Dermis blood vessel endothelial cell (primary cell): ENCODE data around the gene ISCU. TPM values are rescaled to one million over a fixed set of nuclear protein-coding genes. Genes with fewer than 3 reads are reported as not detected.
"Not testable (repeated sequence)": the region's sequence is repeated elsewhere in the genome, so short reads cannot be mapped to it uniquely, and the experiment has no call there.

Experiments used
- DNase-seq: peaks from one replicate; pipeline ENCODE4 v3.0.0; 2010
- total RNA-seq: library from RNA; depleted of rRNA; stranded (reverse); fragments of >200 nt; gene quantifications from 2 replicates; pipeline ENCODE4 v1.2.3, GENCODE V29; 2014

Gene ISCU
- total RNA-seq, 1 donor from 2014 or later: 96.5 TPM

GRCh38 chr12:108547686-108548085, 14.7 kb upstream of the ISCU start:
- DNase-seq: no peak

- DNase-seq: no peak
Observed at GRCh38 chr12:108548954-108549521, 13.4 kb upstream of the ISCU start.

GRCh38 chr12:108551535-108551934, 10.9 kb upstream of the ISCU start:
- no peak for DNase-seq

DNA sequence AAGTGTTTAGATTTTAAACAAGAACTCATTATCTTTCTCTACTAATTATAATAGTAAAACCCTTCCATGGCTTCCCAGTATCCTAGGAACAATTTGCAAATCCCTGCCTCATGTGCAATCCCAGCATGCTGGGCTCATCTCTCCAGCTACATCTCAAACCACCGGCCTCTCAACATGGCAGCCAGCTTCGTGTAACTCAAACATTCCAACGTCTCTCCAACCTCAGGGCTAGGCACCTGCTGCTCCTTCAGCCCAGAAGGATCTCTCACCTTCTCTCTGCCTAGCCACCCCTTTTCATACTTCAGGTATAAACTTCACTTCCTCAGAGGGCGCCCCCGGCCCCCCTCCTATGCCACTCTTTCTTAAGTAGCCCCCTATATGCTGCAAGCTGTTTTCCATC, 8.6 kb upstream of the ISCU start:
- DNase-seq: no peak

DNA sequence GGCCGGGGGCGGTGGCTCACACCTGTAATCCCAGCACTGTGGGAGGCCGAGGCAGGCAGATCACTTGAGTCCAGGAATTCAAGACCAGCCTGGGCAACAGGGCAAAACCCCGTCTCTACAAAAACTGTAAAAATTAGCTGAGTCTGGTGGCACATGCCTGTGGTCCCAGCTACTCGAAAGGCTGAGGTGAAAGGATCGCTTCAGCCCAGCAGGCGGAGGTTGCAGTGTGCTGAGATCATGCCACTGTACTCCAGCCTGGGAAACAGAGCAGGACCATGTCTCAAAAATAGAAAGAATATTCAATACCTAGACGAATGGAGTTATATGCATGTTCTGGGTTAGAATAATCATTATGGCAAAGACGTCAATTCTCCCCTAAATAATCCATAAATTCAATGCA, 7.0 kb upstream of the ISCU start:
- not testable (repeated sequence) for DNase-seq

GRCh38 chr12:108559007-108559655, 3.3 kb upstream of the ISCU start:
- DNase-seq: no peak

DNA sequence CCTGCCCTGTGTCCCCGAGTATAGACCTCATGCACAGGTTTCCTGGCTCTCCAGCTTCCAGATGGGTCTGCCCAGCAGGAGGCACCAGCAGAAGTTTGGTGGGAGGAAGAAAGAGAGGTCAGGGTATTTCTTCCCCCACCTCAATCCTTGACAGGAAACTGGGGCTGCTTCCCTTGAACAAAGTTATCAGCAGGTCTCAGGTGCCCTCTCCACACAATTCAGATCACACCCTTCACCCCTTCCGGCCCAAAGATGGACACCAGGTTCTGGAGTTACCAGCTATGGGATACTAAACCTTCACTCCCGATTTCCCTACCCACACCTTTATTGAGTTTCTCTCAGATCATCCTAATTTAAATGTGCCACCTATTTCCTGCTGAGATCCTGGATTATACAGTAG, 2.6 kb upstream of the ISCU start:
- no peak for DNase-seq

DNA sequence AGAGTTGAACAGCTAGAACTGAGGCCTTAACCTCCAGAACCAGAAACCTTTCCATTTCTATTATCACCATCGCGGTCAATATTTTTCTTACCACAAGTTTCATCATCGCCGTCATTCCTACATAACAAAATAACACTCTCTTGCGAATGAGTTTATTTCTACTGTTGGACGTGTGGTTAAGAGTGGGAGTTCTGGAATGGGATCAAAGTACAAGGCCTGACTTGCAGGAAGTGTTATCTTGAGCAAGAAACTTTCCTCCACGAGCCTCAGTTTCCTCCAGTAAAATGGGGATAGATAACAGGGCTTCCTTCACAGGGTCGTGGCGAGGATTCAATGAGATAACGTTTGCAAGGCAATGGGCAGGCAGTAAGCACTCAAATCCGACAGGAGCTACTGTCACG, 2.1 kb upstream of the ISCU start:
- peak; percentile 34 for DNase-seq

DNA sequence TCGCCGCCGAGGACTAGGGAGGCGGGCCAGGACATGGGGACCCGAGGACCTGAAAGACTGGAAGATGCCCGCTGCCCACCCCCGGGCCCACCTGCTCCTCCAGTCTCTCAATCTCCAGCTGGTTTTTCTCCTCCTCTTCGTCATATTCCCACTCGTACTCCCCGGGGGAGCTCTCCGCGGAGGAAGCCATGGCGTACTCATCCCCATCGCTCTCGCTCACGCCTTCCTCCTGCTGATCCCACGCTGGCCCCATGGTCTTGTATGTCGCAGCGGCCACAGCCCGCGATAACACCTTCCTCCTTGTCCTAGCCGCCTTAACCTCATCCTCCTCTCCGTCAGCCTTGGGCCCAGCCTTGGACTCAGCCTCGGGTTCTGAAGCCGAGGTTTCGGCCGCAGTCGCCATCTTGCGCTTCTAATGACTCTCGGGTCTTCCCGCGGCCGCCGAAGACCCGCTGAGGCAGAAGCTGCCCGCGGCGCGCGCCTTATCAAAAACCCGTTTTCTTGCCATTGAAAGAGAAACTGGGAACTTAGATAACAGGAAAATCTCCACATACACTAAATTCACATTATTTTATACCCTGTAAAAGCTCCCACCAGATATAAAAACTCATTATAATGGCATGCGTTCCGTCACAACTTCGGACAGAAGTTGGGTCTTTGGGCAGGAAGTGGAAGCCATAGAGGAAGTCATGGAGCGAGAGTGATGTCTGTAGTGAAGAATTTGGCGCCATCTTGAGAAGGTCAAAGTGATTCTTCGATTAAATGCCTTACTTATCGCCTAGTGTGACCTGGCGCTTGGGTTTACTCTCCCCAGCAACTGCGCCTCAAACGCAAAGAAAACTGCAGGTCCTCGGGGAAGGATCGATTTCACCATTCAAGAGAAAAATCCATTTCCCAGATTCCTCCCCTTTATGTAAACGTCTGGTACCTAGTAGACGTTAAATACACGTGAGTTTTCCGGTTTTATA, 1.4 kb upstream of the ISCU start, which contains the start of gene SART3:
TSS of gene SART3 (minus strand) at position 422 of the 968 bp plus-strand sequence. CDS start at position 403, 19 bp downstream.
- DNase-seq: peak; percentile 93

DNA sequence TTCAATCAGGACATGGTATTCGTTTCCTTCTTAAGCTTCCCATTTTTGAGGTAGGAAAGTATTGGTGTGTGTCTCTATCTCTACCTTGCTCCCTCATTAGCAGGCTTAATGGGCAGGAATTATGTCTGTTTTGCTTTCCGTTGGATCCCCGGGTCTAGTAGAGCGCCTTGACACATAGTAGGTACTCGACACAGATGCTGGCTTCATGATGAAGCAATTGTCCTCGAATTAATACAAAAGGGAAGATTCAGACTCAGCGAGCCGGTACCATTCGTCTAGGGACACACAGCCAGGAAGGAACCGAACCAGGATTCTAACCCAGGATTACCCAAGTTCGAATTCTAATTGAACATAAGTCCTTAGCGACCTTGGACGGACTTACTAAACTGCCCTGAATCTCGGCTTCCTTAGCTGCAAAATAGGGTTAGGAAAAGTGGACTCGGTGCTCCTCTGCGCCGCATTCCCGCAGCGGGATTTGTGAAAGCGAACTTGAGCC, 496 bp upstream of the ISCU start:
- DNase-seq: no peak

DNA sequence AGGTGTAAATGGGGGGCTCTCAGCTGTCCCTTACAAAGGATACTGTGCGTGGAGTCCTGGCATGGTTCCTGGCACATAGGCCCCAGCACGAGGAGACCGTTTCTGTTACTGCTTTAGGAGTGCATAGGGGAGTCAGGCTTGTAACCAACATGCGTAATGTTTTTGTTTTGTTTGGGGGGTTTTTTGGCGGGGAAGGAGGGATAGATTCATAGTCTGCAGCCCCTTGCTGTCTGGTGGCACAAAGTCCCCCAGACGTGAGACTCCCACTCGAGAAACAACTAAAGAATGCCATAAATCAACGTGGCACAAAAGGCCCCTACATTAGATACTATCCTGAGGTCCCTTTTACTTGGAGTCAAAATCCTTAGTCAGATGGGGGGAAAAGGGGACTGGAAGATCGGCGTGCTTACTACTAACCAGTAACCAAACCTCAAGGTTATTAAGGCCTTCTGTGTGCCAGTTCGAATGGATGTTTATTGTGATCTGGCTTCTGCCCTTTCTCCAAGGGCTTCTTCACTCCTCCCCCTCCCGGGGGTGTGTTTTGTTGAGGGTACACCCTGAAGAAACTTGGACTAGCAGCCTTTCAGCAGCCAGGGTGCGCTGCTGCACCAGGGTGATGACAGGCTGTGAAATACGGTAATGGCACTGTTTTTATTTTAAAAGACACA, 874 bp downstream of the ISCU start:
- peak; percentile 92 for DNase-seq

DNA sequence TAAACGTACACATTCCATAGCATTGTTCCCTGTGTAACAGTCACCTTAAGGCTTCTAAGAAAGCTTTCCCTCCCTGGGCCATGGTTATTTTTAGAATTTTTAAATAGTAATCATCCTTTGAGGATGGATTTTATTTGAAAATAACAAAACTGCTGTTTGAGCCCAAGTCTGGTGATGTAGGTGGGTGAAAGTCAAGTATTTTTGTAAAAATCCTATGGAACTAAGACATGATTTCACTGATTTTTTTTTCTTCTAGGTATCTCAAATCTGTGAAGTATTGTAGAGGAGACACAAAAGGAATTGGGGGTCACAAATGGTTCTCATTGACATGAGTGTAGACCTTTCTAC, 1.4 kb downstream of the ISCU start:
- DNase-seq: no peak

DNA sequence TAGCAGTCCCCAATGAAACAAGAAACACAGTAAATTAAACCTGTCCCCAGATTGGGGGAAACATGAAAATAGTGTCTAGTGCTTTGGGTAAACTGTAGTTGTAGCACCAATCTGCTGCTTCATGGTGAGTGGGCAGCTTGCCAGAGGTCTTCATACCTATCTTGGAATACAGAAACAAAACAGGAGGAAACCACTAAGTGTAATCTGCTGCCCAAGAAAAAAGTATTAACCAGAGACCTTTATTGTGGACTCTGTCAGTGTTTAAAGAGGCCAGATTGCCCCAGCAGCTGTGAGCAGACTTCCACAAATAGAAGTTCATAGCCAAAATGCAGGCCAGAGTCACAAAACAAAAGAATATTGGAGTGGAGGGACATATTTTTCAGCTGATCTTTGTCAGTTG, 2.3 kb downstream of the ISCU start:
- DNase-seq: no peak

- DNase-seq: no peak
Observed at GRCh38 chr12:108565146-108565545, 2.8 kb downstream of the ISCU start.

DNA sequence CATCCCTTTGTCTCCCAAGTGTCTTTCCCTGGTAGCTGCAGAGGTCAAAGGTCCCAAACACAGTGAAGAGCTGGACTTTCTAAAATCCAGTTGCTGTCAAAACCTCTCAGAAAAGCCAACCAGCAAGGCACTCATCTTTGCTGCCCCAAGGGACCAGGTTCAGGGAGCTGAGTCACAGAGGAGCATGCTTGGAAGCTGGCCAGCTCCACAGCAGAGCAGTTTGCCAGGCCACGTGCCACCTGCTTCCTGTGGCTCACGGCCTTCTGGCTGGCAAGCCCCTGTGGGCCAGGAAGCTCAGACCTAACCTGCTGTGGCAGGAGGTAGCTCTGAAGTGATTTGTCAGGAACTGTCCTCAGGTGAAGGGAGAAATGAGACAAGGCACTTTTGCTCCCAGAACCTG, 3.6 kb downstream of the ISCU start:
- DNase-seq: peak; percentile 94

GRCh38 chr12:108566452-108566851, 4.1 kb downstream of the ISCU start:
- no peak for DNase-seq

GRCh38 chr12:108567406-108568337, 5.3 kb downstream of the ISCU start:
- peak; percentile 47 for DNase-seq

DNA sequence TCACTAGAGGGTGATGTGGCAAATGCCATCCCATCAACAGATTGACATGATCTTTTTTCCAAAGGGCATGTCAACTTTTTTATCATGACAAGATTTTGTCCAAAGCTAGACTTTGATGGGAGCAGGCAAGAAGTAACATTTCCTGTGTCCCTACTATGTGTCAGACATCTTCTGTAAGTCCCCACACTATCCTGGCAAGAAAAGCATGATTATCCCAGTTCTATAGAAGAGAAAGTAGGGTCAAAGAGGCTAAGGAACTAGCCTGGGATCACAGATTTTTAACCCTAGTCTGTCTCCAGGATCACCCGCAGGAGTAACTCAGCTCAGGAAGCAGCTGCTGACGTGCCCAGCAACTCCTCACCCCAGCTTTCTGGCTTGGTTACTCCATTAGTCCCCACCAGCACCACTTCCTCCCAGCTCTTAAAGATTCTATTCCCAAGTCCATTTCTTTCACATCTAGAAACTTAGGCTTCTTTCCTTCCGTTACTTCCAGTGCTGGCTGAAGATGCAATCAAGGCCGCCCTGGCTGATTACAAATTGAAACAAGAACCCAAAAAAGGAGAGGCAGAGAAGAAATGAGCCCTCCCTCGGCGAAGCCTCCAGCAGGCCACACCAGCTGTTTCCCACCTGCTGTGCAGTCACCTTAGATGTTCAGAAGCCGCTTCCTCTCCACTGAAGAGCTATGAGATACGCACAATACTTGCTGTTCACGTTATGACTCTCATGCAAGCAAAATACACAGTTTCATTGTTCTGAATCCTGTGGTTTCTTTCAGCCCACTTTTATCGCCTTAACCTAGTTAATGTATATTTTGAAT, 6.2 kb downstream of the ISCU start:
- peak; percentile 18 for DNase-seq

DNA sequence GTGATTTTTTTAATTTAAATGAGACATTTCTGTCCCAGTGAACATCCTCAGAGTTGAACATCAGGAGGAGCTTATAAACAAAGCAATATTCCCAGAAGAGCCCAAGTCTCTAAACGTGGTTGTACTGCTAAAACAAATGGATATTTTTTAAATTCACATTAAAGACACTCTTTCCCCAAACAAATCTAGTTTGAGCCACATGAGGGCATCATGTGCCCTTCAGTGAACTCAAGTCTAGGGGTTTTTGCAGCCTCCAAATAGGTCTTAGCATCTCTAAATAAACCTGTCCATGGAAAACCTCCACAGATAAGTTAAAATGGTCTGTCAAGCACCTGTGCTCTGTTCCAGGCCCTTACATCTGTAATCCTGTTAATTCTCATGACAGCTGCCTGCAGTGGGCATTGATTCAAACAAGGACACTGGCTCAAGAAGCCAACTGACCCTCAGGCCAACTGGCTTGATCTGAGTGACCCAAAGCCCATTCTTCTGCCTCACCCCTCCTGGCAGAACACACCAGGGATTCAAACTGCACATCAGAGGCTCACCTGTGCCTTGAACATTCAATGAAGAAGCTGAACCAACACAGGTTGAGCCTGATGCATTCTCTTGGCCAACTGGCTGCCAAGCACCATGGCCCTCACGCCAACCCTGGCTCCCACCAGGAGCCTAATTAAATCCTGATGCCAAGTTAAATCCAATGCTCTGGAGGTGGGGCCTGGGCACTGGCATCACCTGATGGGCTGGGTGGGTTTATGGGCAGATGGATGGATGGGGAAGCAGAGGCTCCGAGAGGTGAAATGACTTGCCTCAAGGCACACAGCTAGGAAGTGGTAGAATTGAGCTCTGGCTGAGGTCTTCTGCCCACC, 8.6 kb downstream of the ISCU start:
- peak; percentile 54 for DNase-seq
